ENCODE measurements around the gene GSPT1.
"Not testable (repeated sequence)": the region's sequence is repeated elsewhere in the genome, so short reads cannot be mapped to it uniquely, and the experiment has no call there.

Gene GSPT1

GRCh38 chr16:11862489-11862888 is 53.3 kb downstream of the GSPT1 start:
- no peak for DNase-seq (ENCODE audit: low read depth in 2 of 3, low spot score in 2 of 3)

GRCh38 chr16:11857161-11857560 is 58.6 kb downstream of the GSPT1 start:
- DNase-seq (ENCODE audit: low read depth in 2 of 3, low spot score in 2 of 3), result no peak

GRCh38 chr16:11852092-11852809 is 63.5 kb downstream of the GSPT1 start:
- DNase-seq (ENCODE audit: low read depth in 2 of 3, low spot score in 2 of 3), result no peak

- peak; percentile 74 to 94 (median 91) for DNase-seq (ENCODE audit: low read depth in 2 of 3, low spot score in 2 of 3)
Measured at GRCh38 chr16:11851294-11852091, 64.3 kb downstream of the GSPT1 start, which contains the start of gene RSL1D1. Gene RSL1D1, minus strand, starts transcription at chr16:11851542. Its CDS starts 30 bp downstream, at chr16:11851512.

GRCh38 chr16:11848842-11849241 is 66.9 kb downstream of the GSPT1 start:
- DNase-seq (ENCODE audit: low read depth in 2 of 3, low spot score in 2 of 3), result no peak

GRCh38 chr16:11844499-11844898 is 71.3 kb downstream of the GSPT1 start:
- no peak for DNase-seq (ENCODE audit: low read depth in 2 of 3, low spot score in 2 of 3)

- DNase-seq (ENCODE audit: low read depth in 2 of 3, low spot score in 2 of 3), result no peak
Measured at GRCh38 chr16:11843861-11844260, 71.9 kb downstream of the GSPT1 start.

GRCh38 chr16:11843206-11843605 is 72.5 kb downstream of the GSPT1 start:
- DNase-seq (ENCODE audit: low read depth in 2 of 3, low spot score in 2 of 3), result no peak

GRCh38 chr16:11841026-11841425 is 74.7 kb downstream of the GSPT1 start:
- no peak for DNase-seq (ENCODE audit: low read depth in 2 of 3, low spot score in 2 of 3)

GRCh38 chr16:11836650-11837244 is 79.0 kb downstream of the GSPT1 start:
- no peak for DNase-seq (ENCODE audit: low read depth in 2 of 3, low spot score in 2 of 3)

GRCh38 chr16:11835891-11836649 is 79.7 kb downstream of the GSPT1 start:
- no peak for DNase-seq (ENCODE audit: low read depth in 2 of 3, low spot score in 2 of 3)

- DNase-seq (ENCODE audit: low read depth in 2 of 3, low spot score in 2 of 3), result no peak
Measured at GRCh38 chr16:11835309-11835708, 80.4 kb downstream of the GSPT1 start.

GRCh38 chr16:11833951-11834695 is 81.6 kb downstream of the GSPT1 start:
- no peak for DNase-seq (ENCODE audit: low read depth in 2 of 3, low spot score in 2 of 3)

- DNase-seq (ENCODE audit: low read depth in 2 of 3, low spot score in 2 of 3), result no peak
Measured at GRCh38 chr16:11828696-11829095, 87.1 kb downstream of the GSPT1 start.

GRCh38 chr16:11825520-11826165 is 90.1 kb downstream of the GSPT1 start:
- not testable (repeated sequence) for DNase-seq (ENCODE audit: low read depth in 2 of 3, low spot score in 2 of 3)

- no peak for DNase-seq (ENCODE audit: low read depth in 2 of 3, low spot score in 2 of 3)
Measured at GRCh38 chr16:11824362-11824761, 91.4 kb downstream of the GSPT1 start.

GRCh38 chr16:11823645-11824044 is 92.1 kb downstream of the GSPT1 start:
- DNase-seq (ENCODE audit: low read depth in 2 of 3, low spot score in 2 of 3), result not testable (repeated sequence)

- DNase-seq (ENCODE audit: low read depth in 2 of 3, low spot score in 2 of 3), result no peak
Measured at GRCh38 chr16:11819798-11820197, 96.0 kb downstream of the GSPT1 start.

GRCh38 chr16:11818970-11819369 is 96.8 kb downstream of the GSPT1 start:
- DNase-seq (ENCODE audit: low read depth in 2 of 3, low spot score in 2 of 3), result not testable (repeated sequence)
